ENCODE data around the gene TCP11. TPM values are rescaled to one million over a fixed set of nuclear protein-coding genes. Genes with fewer than 3 reads are reported as not detected.

The TCP11 gene
- total RNA-seq, 1 donor from 2014 or later: not detected

Other genes starting within 250 kb of the TCP11 start
- gene SCUBE3, start 72.6 kb upstream of the TCP11 start, total RNA-seq: under 0.01 and 0.03 TPM in 2 replicates
- gene ZNF76, start 118.4 kb upstream of the TCP11 start, total RNA-seq: 15.7 and 22.1 TPM in 2 replicates
- 0.31 TPM in 1 of 2 replicates, not detected in the other for gene DEF6, start 156.5 kb upstream of the TCP11 start, total RNA-seq
- 9.4 and 20.0 TPM in 2 replicates for gene PPARD, start 201.2 kb upstream of the TCP11 start, total RNA-seq